HG03342 (cell line): Measurements from ENCODE around the gene CBY2.
"Not testable (repeated sequence)": the region's sequence is repeated elsewhere in the genome, so short reads cannot be mapped to it uniquely, and the experiment has no call there.

ENCODE experiments used
- ATAC-seq: cut with Tn5 transposase; IDR thresholded peaks from one replicate; pipeline ENCODE4 v1.9.1; 2021; ENCODE audit warnings: mild to moderate bottlenecking, moderate library complexity; ENCODE audit not compliant: unreplicated experiment

Gene CBY2

GRCh38 chr13:45742985-45743384 is 40.9 kb downstream of the CBY2 start:
- no peak for ATAC-seq

- no peak for ATAC-seq
These were observed 42.9 kb downstream of the CBY2 start for GRCh38 chr13:45744979-45745378.

- ATAC-seq: no peak
These were observed 45.0 kb downstream of the CBY2 start for GRCh38 chr13:45747071-45747470.

GRCh38 chr13:45748941-45749759 is 47.0 kb downstream of the CBY2 start:
- no peak for ATAC-seq

- ATAC-seq: no peak
These were observed 48.4 kb downstream of the CBY2 start for GRCh38 chr13:45750566-45750965.

GRCh38 chr13:45751885-45752284 is 49.8 kb downstream of the CBY2 start:
- ATAC-seq: no peak

- ATAC-seq: no peak
These were observed 50.4 kb downstream of the CBY2 start for GRCh38 chr13:45752510-45752909.

- not testable (repeated sequence) for ATAC-seq
These were observed 54.4 kb downstream of the CBY2 start for GRCh38 chr13:45756498-45756897.

- not testable (repeated sequence) for ATAC-seq
These were observed 55.5 kb downstream of the CBY2 start for GRCh38 chr13:45757589-45757988.

GRCh38 chr13:45763419-45763818 is 61.3 kb downstream of the CBY2 start:
- ATAC-seq: no peak
